HG03342 (cell line): ENCODE results near the gene MALAT1.
"Not testable (repeated sequence)": the region's sequence is repeated elsewhere in the genome, so short reads cannot be mapped to it uniquely, and the experiment has no call there.

Source experiments
- ATAC-seq: cut with Tn5 transposase; IDR thresholded peaks from one replicate; pipeline ENCODE4 v1.9.1; 2021; ENCODE audit warnings: mild to moderate bottlenecking, moderate library complexity; ENCODE audit not compliant: unreplicated experiment

The MALAT1 gene

DNA sequence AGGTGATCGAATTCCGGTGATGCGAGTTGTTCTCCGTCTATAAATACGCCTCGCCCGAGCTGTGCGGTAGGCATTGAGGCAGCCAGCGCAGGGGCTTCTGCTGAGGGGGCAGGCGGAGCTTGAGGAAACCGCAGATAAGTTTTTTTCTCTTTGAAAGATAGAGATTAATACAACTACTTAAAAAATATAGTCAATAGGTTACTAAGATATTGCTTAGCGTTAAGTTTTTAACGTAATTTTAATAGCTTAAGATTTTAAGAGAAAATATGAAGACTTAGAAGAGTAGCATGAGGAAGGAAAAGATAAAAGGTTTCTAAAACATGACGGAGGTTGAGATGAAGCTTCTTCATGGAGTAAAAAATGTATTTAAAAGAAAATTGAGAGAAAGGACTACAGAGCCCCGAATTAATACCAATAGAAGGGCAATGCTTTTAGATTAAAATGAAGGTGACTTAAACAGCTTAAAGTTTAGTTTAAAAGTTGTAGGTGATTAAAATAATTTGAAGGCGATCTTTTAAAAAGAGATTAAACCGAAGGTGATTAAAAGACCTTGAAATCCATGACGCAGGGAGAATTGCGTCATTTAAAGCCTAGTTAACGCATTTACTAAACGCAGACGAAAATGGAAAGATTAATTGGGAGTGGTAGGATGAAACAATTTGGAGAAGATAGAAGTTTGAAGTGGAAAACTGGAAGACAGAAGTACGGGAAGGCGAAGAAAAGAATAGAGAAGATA, at the start of gene MALAT1:
MALAT1 (plus strand) TSS at position 69 of the 736 bp plus-strand sequence.
- no peak for ATAC-seq

DNA sequence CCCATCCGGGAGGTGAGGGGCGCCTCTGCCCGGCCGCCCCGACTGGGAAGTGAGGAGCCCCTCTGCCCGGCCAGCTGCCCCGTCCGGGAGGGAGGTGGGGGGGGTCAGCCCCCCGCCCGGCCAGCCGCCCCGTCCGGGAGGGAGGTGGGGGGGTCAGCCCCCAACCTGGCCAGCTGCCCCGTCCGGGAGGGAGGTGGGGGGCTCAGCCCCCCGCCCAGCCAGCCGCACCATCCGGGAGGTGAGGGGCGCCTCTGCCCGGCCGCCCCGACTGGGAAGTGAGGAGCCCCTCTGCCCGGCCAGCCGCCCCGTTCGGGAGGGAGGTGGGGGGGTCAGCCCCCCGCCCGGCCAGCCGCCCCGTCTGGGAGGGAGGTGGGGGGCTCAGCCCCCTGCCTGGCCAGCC, 47.5 kb upstream of the MALAT1 start:
- not testable (repeated sequence) for ATAC-seq

DNA sequence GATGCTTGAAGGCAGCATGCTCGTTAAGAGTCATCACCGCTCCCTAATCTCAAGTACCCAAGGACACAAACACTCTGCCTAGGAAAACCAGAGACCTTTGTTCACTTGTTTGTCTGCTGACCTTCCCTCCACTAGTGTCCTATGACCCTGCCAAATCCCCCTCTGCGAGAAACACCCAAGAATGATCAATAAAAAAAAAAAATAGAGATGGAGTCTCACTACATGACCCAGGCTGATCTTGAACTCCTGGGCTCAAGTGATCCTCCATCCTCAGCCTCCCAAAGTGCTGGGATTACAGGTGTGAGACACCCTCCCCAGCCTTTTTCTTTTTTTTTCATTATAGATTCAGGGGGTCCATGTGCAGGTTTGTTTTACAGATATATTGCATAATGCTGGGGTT, 46.6 kb upstream of the MALAT1 start:
- not testable (repeated sequence) for ATAC-seq

DNA sequence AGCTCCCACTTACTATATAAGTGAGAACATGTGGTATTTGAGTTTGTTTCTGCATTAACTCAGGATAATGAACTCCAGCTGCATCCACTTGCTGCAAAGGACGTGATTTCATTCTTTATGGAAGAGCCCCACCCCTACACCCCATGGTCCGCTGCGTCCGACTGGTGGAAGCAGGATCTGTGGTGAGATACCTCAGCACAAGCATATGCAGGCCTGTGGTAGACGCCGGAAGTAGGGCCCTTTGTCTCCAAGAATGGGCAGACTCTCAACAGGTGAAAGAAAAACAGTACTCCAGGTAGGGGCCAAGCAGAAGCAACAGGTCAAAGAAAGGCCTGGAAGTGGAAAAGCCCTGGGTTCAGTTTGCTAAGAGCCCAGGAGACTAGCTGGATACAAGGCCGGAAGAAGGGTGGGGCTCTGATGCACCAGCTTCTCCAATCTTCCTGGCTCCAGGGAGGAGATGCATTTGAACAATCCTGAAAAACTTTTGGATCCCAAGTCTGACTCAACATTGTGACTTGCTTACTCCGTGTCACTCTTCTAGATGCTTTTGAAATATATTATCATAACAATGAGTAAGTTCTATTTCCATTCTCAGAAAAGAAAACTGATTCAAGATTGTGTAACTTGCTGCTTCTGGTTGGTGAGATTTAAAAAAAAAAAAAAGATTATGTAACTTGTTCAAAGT, 45.9 kb upstream of the MALAT1 start:
- no peak for ATAC-seq

DNA sequence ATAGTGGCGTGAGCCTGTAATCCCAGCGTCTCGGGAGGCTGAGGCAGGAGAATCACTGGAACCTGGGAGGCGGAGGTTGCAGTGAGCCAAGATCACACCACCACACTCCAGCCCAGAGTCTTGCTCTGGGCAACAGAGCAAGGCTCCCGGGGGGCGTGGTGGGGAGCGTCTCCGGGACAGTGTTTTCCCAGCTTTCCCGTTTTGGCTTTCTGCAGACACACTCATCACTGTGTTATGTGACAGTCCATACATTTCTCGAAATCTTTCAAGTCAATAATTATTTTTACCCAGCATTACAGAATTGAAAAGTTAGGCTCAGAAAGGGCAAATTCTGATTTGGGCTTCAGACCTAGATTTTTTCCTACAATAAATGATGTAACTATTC, 44.5 kb upstream of the MALAT1 start:
- no peak for ATAC-seq

DNA sequence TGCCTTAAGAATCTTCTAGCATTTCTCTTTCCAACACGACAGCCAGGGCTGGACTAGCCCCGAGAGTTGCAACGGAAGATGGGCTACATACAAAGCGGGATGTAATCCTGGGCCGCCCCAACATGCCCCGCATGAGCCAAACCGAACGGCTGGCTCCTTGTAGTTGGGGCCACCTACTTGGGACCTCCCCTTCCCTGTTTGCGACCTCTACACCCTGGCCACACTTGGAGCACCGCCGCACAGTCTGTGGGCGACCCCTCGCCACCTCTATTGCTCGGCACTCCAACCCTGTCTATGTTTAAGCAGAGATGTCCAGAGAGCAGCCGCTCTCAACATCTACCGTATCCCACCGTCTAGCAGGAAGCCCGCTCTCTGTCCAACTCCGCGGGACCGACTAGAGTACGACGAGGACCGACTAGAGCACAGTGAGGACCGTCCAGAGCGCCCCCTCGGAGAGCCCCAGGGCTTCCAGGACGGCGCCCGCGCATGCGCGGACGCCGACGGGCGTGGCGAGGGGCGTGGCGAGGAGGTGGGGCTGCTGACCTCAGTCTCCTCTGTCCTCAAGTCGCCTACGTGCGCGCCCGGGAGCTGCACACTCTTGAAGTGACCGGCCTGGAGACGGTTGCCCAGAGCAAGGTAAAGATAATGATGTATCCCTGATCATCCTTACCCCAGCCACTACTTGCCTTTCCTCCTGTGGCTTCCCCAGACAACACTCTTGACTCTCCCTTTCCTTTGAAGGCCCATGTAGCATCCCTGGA, 44.0 kb upstream of the MALAT1 start:
- no peak for ATAC-seq

DNA sequence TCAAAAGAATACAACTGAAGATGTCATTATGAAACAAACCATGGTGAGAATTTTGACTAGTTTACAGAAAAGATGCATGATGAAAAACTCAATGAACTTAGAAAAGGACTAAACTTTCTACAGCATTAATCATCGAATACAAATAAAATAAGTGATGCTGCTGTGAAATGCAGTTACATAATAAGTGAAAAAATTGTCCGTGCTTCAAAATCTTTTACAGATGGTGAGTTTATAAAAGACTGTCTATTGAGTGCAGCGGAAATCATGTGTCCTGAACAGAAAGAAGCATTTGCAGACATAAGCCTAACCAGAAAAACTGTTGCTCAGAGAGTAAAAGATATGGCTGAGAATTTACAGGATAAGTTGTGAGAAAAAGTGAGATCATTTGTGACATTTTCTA, 42.4 kb upstream of the MALAT1 start:
- ATAC-seq, result no peak

DNA sequence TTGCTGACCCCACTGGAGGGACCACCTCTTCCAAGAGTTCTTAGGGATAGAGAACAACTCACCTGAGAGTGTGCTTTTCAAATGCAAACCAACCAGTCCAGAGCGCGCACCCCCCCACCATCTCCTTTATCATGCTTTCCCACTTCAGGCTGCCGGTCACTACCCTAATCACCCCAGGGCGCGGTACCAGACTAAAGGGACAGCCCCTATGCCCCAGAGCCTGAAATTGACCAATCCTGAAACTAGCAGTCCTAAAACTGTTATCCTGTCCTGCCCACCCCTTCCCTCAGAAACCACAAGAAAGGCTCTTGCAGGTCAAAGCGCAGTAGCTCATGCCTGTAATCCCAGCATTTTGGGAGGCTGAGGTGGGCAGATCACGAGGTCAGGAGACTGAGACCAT, 39.3 kb upstream of the MALAT1 start:
- no peak for ATAC-seq

DNA sequence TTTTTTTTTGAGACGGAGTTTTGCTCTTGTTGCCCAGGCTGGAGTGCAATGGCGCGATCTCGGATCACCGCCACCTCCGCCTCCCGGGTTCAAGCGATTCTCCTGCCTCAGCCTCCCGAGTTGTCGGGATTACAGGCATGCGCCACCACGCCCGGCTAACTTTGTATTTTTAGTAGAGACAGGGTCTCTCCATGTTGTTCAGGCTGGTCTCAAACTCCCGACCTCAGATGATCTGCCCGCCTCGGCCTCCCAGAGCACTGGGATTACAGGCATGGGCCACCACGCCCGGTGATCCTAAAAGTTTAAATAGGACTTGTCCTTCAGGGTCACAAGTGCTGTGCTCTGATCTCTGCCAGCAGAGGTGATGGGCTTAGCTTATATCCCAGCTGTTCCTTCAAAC, 33.4 kb upstream of the MALAT1 start:
- ATAC-seq, result not testable (repeated sequence)

DNA sequence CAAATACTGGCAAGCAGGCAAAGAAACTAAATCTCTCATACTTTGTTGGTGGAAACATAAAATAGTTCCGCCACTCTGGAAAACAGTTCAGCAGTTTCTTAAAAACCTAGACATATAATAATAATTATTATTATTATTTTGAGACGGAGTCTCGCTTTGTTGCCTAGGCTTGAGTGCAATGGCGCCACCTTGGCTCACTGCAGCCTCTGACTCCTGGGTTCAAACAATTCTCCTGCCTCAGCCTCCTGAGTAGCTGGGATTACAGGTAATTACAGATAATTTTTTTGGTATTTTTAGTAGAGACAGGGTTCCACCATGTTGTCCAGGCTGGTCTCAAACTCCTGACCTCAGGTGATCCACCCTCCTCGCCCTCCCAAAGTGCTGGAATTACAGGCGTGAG, 31.5 kb upstream of the MALAT1 start:
- ATAC-seq, result not testable (repeated sequence)

DNA sequence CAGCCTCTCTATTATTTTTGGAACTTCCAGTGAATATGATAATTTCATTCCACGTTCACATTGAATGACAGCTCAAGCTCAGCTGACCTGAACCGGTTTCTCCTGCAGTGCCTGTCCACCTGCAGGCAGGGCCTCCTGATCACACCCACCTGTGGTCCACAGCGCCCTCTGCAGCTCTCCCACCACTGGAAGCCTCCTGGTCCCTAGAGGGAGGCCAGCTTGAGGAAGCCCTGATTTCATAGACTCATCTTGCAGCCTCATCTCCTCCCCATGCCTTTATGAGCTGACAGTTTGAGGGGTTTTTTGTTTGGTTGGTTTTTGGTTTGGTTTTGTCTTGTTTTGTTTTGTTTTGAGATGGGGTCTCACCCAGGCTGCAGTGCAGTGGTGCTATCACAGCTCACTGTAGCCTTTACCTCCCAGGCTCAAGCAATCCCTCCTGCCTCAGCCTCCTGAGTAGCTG, 29.9 kb upstream of the MALAT1 start:
- ATAC-seq, result no peak

DNA sequence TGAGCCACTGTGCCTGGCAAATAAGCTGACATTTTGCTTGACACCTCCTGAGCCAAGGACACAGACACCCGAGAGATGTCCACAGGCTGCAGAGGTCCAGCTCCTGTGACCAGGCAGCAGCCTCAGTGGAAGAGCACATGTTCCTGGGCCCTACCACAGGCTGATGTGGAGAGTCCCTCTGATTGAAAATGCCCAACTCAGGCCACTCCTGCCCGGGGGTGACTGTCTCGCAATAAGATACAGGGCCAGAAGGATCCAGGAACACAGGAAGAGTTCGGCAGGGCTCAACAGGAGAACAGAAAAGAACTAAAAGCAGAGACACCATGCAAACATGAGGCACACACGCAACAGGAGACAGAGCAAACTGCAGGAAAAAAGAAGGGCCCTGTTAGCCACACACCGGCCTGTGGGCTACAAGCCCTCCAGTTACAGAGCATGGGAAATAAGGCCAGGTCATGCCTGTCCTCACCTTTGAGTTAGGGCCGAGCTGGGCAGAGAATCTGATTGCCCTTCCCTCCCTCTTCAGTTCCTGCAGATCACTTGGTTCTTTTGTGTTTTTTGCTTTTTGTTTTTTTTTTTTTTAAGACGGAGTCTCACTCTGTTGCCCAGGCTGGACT, 28.3 kb upstream of the MALAT1 start:
- ATAC-seq, result no peak

DNA sequence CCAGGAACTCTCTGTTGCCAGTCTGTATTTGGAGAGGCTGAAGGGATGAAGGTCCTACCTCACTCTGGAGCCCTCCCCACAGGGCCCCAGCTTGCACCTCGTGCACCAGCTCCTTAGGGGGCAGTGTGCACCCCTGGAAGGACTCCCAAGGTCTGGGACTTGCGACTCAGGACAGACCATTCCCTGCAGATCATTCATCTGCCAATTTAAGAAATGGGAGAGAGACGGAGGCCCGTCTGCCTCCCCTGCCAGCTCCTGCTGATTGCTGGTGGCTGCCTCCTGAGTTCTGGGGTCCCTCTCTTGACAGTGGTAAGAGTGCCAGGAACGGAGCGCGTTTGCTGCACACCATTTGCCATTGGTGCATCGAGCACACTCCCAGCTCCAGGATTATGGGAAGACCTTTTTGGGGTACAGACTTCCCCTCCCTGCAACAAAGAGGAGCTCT, 27.4 kb upstream of the MALAT1 start:
- no peak for ATAC-seq

DNA sequence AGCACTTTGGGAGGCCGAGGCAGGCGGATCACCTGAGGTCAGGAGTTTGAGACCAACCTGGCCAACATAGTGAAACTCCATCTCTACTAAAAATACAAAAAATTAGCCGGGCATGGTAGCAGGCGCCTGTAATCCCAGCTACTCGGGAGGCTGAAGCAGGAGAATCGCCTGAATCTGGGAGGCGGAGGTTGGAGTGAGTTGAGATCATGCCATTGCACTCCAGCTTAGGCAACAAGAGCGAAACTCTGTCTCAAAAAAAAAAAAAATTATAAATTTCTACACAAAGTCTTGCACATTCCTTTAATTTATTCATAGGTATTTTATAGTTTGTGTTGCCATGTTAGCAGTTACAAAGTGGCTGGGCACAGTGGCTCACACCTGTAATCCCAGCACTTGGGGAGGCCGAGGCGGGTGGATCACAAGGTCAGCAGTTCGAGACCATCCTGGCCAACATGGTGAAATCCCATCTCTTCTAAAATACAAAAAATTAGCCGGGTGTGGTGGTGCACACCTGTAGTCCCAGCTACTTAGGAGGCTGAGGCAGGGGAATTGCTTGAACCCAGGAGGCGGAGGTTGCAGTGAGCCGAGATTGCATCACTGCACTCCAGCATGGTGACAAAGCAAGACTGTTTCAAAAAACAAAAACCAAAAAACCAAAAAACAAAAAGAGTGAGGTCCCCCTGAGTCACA, 26.1 kb upstream of the MALAT1 start:
- ATAC-seq, result not testable (repeated sequence)

DNA sequence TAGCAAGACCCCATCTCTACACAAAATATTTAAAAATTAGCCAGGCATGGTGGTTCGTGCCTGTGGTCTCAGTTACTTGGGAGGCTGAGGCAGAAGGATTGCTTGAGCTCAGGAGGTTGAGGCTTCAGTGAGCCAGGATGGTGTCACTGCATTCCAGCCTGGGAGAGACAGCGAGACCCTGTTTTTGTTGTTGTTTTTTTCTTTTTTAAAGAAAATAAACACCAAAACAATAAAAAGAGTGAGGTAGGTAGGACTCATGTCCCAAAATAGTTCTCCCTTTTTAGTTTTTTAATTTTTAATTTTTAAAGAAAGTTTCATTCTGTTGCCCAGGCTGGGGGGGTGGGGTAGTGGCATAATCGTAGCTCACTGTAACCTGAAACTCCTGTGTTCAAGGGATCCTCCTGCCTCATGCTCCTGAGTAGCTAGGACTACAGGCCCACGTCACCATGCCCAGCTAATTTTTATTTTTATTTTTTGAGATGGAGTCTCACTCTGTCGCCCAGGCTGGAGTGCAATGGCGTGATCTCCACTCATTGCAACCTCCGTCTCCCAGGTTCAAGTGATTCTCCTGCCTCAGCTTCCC, 25.5 kb upstream of the MALAT1 start:
- no peak for ATAC-seq

DNA sequence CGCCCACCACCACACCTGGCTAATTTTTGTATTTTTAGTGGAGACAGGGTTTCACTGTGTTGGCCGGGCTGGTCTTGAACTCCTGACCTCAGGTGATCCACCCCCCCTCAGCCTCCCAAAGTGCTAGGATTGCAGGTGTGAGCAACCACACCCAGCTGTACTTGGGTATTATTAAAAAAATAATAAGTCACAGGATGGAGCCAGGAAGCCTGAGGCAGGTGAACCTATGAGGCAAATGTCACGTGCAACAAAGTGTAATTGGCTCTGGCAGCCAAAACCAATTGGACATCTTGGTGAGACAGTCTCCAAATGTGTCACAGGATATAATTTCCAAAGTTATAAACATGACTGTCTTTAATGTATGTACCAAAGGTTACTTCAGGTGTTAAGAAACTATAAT, 24.0 kb upstream of the MALAT1 start:
- no peak for ATAC-seq

DNA sequence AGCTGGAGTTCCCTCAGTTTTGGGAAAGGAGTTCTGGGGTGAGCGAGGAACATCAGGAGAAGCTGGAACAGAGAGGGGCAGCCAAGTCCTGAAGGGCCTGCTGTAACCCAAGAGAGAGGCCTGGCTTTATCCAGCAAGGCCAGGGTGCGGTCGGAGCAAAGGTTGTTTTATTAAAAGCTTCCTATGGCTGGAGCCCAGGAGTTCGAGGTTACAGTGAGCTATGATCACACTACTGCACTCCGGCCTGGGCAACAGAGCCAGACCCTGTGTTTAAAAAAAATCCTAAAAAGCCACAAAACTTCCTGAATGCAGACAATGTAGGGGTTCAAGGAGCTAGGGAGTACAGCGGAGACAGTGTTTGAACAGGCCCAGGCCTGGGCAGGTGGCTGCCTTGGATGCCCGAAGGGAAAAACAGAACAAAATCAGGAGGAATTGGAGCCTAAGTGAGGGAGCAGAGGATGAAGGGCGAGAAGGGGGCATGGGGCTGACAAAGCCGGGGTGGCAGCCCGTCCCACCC, 22.2 kb upstream of the MALAT1 start:
- ATAC-seq, result no peak

DNA sequence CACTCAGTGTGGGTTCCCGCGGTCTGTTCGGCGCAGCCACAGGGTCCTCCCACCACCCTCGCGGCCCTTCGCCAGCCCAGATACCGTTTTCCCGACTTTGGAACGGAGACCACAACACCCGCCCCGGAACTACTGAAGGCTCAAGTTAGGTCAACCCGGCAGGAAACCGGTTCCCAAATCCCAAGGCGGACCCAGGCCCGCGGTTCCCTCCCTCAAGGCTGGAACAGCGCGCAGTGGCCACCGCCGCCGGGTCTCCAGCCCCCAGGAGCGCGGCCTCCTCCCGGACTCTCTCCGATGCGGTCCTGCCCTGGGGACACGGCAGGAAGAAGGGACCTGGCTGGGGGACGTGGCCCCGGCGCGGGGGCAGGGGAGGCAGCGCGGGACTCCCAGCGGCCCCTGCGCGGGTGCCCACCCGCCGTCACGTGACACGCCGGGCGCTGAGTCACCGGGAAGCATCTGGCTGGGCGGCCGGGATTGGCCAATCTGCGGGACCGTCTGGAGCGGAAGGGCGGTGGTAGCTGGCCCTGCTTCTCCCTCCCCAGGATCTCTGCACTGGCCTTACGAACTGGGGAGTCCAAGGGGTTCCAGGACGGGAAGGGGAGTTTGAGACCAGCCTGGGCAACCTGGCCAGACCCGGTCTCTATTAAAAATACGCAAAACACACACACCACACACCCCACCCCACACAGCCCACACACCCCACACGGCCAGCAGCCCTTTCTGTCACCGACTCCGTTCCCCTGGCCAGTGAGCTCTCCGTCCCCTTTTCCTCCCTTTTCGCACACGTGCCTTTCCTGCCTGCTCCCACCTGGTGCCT, 21.5 kb upstream of the MALAT1 start:
- ATAC-seq, result peak; percentile 73
